PC-3 (cell line): Measurements from ENCODE around the gene ELMOD1. TPM values are rescaled to one million over a fixed set of nuclear protein-coding genes. Genes with fewer than 3 reads are reported as not detected.

ENCODE experiments used
- ATAC-seq: fragments of 200-7000 bp; cut with Tn5 transposase; 2 replicates; pipeline ENCODE4 v1.9.1; 2020; ENCODE audit warnings: mild to moderate bottlenecking, moderate library complexity
- BruUV-seq: library from RNA; stranded (reverse); fragments of 400-500 nt; replicated peaks from 2 replicates; lab custom pipeline; 2021; lab: Mats Ljungman, UMichigan
- CTCF ChIA-PET: fragments of 300-600 bp; sonication (Branson Sonifier 250); formaldehyde crosslinking; loops from one replicate; lab custom pipeline; 2022; ENCODE audit warnings: antibody characterized with exemption; lab: Charles Lee
- POLR2A ChIA-PET: fragments of 300-600 bp; sonication (Branson Sonifier 250); formaldehyde crosslinking; loops from one replicate; lab custom pipeline; 2022; ENCODE audit warnings: antibody characterized with exemption; ENCODE audit not compliant: unreplicated experiment; lab: Charles Lee
- DNase-seq: peaks from one replicate; pipeline ENCODE4 v3.0.0-alpha.2; 2015
- H2AFZ ChIP-seq: fragments of 300-600 bp; sonication (generic); 2 replicates; pipeline ENCODE4 v1.6.0; 2016; ENCODE audit warnings: antibody characterized with exemption, low read length
- H3F3A ChIP-seq: fragments of 300-600 bp; sonication (generic); one replicate; pipeline ENCODE4 v1.6.0; 2017; ENCODE audit warnings: antibody characterized with exemption, low read length, control low read depth, mild to moderate bottlenecking; ENCODE audit not compliant: unreplicated experiment
- H3K27ac ChIP-seq: fragments of 300-600 bp; sonication (generic); 2 replicates; pipeline ENCODE4 v1.5.1; 2016; ENCODE audit warnings: mild to moderate bottlenecking, low read length
- H3K27me3 ChIP-seq: fragments of 300-600 bp; sonication (generic); 2 replicates; pipeline ENCODE4 v1.6.1; 2016; ENCODE audit warnings: low read length, mixed read lengths
- H3K36me3 ChIP-seq: fragments of 300-600 bp; sonication (generic); 2 replicates; pipeline ENCODE4 v1.6.1; 2016; ENCODE audit warnings: low read depth, mixed run types, low read length, mixed read lengths
- H3K4me1 ChIP-seq: fragments of 300-600 bp; sonication (generic); 2 replicates; pipeline ENCODE4 v1.5.1; 2016; ENCODE audit warnings: low read length; ENCODE audit not compliant: insufficient read depth
- H3K4me2 ChIP-seq: fragments of 300-600 bp; sonication (generic); 2 replicates; pipeline ENCODE4 v1.6.0; 2016; ENCODE audit warnings: low read length
- H3K4me3 ChIP-seq: fragments of 300-600 bp; sonication (generic); 2 replicates; pipeline ENCODE4 v1.5.1; 2016; ENCODE audit warnings: mild to moderate bottlenecking, low read length, mixed read lengths
- H3K79me2 ChIP-seq: fragments of 300-600 bp; sonication (generic); 2 replicates; pipeline ENCODE4 v1.6.1; 2017; ENCODE audit warnings: low read length, mixed read lengths
- H3K9ac ChIP-seq: fragments of 300-600 bp; sonication (generic); 2 replicates; pipeline ENCODE4 v1.6.0; 2016; ENCODE audit warnings: mild to moderate bottlenecking, low read length
- H3K9me2 ChIP-seq: fragments of 300-600 bp; sonication (generic); replicated peaks from 2 replicates; pipeline ENCODE4 v1.6.1; 2016; ENCODE audit warnings: mixed run types, low read length, mixed read lengths
- H3K9me3 ChIP-seq: fragments of 300-600 bp; sonication (generic); 2 replicates; pipeline ENCODE4 v1.6.1; 2016; ENCODE audit warnings: low read length, mixed read lengths
- H4K20me1 ChIP-seq: fragments of 300-600 bp; sonication (generic); 2 replicates; pipeline ENCODE4 v1.6.1; 2016; ENCODE audit warnings: low read length, mixed read lengths
- CTCF ChIP-seq: fragments of 300-600 bp; sonication (generic); conservative IDR thresholded peaks from 2 replicates; pipeline ENCODE4 v1.5.1; 2017; ENCODE audit warnings: antibody characterized with exemption, low read depth, mild to moderate bottlenecking, low read length
- EZH2 ChIP-seq: fragments of 300-600 bp; sonication (generic); IDR thresholded peaks from one replicate; pipeline ENCODE4 v1.6.1; 2017; ENCODE audit warnings: antibody characterized with exemption, mild to moderate bottlenecking, low read length; ENCODE audit not compliant: unreplicated experiment
- EZH2phosphoT487 ChIP-seq: fragments of 300-600 bp; sonication (generic); IDR thresholded peaks from 2 replicates; pipeline ENCODE4 v1.6.1; 2018; ENCODE audit warnings: mild to moderate bottlenecking, antibody characterized with exemption, low read length, borderline replicate concordance
- intact Hi-C: fragments of 100-400 bp; cut with micrococcal nuclease; formaldehyde crosslinking; loops from 2 replicates; pipeline ENCODE4 v1.9.0; 2023
- total RNA-seq: library from RNA; depleted of rRNA; stranded (reverse); fragments of >200 nt; gene quantifications from 2 replicates; pipeline ENCODE4 v1.2.3, GENCODE V29; 2014

Gene ELMOD1
- total RNA-seq, 1 experiment from 2014 or later: not detected

GRCh38 chr11:107587306-107587979 is 3.5 kb upstream of the ELMOD1 start:
- Histone ChIP-seq H3K9ac (no peak overlapping the region), H3K27me3 (peaks cover 42% of the 10 kb centered on the region), H3K4me3 (no peak overlapping the region), H2AFZ (no peak overlapping the region), H3K79me2 (no peaks in the 10 kb centered on the region), H3K4me2 (no peak overlapping the region), H4K20me1 (no peaks in the 10 kb centered on the region), H3K36me3 (no peaks in the 10 kb centered on the region), H3K4me1 (peaks cover 35% of the 10 kb centered on the region), H3K27ac (no peak overlapping the region), H3F3A (no peaks in the 10 kb centered on the region), H3K9me3 (no peaks in the 10 kb centered on the region), H3K9me2 (no peaks in the 10 kb centered on the region)
- no peak for ATAC-seq
- intact Hi-C loops: no loop called here
- no peak for TF ChIP-seq CTCF
- TF ChIP-seq EZH2phosphoT487: no peak
- no peak for TF ChIP-seq EZH2
- POLR2A ChIA-PET: interaction anchor here (0.6 kb wide), 1 partner anchor 195 kb away, joined by 5 read pairs; no protein-coding TSS in a partner anchor
- CTCF ChIA-PET: no interaction called here
- no TSS peak for BruUV-seq
- peak; percentile 47 for DNase-seq

GRCh38 chr11:107591378-107592230 is 657 bp downstream of the ELMOD1 start:
- Histone ChIP-seq H3K4me1 (peaks cover 23% of the 10 kb centered on the region; the same call in 1 of the 2 replicates), H3K4me3 (peak overlapping the region; percentile 74), H4K20me1 (no peaks in the 10 kb centered on the region), H3K27me3 (peaks cover 82% of the 10 kb centered on the region), H2AFZ (peak overlapping the region; percentile 88), H3K36me3 (no peaks in the 10 kb centered on the region), H3K79me2 (no peaks in the 10 kb centered on the region), H3K9ac (no peak overlapping the region), H3K9me2 (no peaks in the 10 kb centered on the region), H3K9me3 (no peaks in the 10 kb centered on the region), H3K4me2 (peak overlapping the region; percentile 97), H3K27ac (no peak overlapping the region), H3F3A (no peaks in the 10 kb centered on the region)
- BruUV-seq: no TSS peak
- CTCF ChIA-PET: no interaction called here
- DNase-seq (peak; percentile 29), ATAC-seq (peak; percentile 43)
- TF ChIP-seq CTCF (no peak), EZH2 (peak; percentile 95), EZH2phosphoT487 (peak; percentile 16; the same call in 1 of the 2 replicates)
- intact Hi-C loops: no loop called here
- POLR2A ChIA-PET: no interaction called here
